ENCODE measurements around the gene AOAH.

AOAH gene

DNA sequence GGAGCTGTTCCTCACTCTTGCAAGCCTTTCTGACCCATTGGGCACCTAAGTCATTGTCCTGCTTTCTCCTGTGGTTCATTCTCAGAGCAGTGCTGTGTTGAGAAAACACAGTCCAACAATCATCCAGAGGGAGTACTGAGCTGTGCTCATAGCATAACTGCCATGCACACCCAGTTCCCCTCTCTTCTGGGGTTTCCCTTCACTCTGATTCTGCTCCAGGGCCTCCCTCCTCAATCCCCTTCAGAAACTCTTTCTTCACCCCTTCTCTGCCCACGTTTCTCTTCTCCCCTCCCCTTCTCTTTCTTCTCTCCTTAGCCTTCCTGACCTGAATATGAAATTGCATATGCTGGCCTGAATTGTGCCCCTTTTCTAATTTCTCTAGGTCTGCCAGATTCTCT is 155.8 kb downstream of the AOAH start:
- no peaks in the 10 kb centered on the region for H3K27me3 ChIP-seq (ENCODE audit: low read depth)
- DNase-seq (ENCODE audit: low spot score in 2 of 2): no peak
- no peak overlapping the region for H3K4me3 ChIP-seq
- H3K9me3 ChIP-seq: no peaks in the 10 kb centered on the region
- H3K36me3 ChIP-seq (replicated peaks): no peaks in the 10 kb centered on the region
- no peaks in the 10 kb centered on the region; the same call in 1 of the 2 replicates for H3K4me1 ChIP-seq
- in situ Hi-C loops (cut with MboI; ENCODE audit: low sequenced_read_pairs): no loop called here

DNA sequence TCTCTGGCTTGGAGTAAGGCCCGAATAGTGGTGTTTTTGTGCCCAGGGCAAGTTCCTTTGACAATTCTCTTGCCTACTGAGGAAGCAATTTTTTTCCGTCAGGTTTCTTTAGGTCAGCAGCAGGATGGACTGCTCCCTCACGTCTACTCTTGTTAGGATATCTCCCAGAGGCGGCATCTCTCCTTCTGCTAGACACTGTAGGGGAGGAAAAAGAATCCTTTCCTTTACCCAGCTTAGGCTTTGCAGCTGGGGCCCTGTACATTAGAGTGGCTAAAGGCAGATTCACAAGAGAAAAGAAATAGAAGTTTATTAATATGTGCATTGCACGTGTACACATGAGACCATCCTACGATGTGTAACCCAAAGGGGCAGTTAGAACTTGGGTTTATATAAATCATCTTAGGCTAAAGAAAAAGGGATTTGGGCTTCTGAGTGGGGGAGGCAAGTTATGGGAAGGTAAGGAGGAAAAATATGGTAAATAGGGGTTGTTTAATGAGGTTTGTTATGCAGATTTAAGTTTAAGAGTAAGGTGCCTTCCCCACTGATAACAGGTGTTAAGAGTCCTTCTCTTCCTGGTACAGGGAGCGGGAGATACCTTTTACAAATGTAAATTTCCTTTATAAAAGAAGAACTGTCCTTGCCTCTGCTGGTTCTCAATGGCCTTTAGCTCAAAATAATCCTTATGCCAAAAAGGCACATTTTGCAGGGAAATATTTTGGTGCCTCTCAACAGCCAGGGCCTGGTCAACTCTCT is 156.4 kb downstream of the AOAH start:
- no peak overlapping the region for H3K4me3 ChIP-seq
- in situ Hi-C loops (cut with MboI; ENCODE audit: low sequenced_read_pairs): no loop called here

DNA sequence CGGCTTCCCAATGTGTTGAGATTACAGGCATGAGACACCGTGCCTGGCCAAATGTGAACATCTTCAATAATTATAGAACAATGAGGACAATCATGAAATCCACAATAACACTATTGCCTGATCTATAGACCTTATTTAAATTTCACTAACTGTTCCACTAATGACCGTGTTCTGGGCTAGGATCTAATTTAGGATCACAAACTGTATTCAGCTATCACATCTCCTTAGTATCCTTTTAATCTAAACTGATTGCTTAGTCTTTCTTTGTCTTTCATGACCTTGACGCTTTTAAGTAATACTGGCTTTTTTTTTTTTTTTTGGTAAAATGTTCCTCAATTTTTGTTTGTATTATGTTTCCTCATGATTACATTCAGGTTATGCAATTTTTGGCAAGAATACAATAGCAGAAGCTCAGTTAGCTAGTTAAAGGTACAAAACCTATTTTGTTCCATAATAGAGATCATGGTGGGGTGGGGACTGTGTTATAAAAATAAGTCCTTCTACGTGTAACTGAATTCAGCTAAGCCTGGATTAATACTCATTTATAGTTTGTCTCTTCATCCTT is 158.4 kb downstream of the AOAH start:
- H3K27me3 ChIP-seq (ENCODE audit: low read depth): no peaks in the 10 kb centered on the region
- no peak for DNase-seq (ENCODE audit: low spot score in 2 of 2)
- no peaks in the 10 kb centered on the region for H3K36me3 ChIP-seq (replicated peaks)
- no peaks in the 10 kb centered on the region; the same call in 1 of the 2 replicates for H3K4me1 ChIP-seq
- H3K9me3 ChIP-seq: no peaks in the 10 kb centered on the region
- in situ Hi-C loops (cut with MboI; ENCODE audit: low sequenced_read_pairs): no loop called here
- H3K4me3 ChIP-seq: no peak overlapping the region

More for the DNA sequence above, 156.4 kb downstream of the AOAH start:
- Histone ChIP-seq H3K9me3 (no peaks in the 10 kb centered on the region), H3K36me3 (replicated peaks) (no peaks in the 10 kb centered on the region), H3K4me1 (no peaks in the 10 kb centered on the region; the same call in 1 of the 2 replicates), H3K27me3 (ENCODE audit: low read depth) (no peaks in the 10 kb centered on the region)
- no peak for DNase-seq (ENCODE audit: low spot score in 2 of 2)

DNA sequence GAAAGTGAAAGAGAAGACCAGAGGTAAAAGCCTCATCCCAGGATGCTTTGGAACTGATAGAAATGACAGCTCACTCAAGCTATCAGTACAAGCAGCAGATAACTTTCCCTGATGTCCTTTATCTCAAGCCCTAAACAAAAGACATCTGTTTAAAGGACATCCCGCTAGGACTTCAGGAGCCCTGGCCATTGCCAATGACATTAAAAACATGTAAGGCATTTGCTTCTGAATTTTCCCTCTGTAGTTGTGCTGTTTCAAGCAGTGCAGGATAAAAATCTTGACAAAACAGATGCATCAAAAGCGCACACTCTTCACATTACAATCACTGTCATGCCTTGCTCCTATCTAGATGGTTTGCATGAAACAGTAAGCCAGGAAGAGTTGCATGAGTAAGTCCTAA is 159.8 kb downstream of the AOAH start:
- Histone ChIP-seq H3K4me3 (no peak overlapping the region), H3K4me1 (no peaks in the 10 kb centered on the region; the same call in 1 of the 2 replicates), H3K9me3 (no peaks in the 10 kb centered on the region), H3K27me3 (ENCODE audit: low read depth) (no peaks in the 10 kb centered on the region), H3K36me3 (replicated peaks) (no peaks in the 10 kb centered on the region)
- in situ Hi-C loops (cut with MboI; ENCODE audit: low sequenced_read_pairs): no loop called here
- DNase-seq (ENCODE audit: low spot score in 2 of 2): no peak

DNA sequence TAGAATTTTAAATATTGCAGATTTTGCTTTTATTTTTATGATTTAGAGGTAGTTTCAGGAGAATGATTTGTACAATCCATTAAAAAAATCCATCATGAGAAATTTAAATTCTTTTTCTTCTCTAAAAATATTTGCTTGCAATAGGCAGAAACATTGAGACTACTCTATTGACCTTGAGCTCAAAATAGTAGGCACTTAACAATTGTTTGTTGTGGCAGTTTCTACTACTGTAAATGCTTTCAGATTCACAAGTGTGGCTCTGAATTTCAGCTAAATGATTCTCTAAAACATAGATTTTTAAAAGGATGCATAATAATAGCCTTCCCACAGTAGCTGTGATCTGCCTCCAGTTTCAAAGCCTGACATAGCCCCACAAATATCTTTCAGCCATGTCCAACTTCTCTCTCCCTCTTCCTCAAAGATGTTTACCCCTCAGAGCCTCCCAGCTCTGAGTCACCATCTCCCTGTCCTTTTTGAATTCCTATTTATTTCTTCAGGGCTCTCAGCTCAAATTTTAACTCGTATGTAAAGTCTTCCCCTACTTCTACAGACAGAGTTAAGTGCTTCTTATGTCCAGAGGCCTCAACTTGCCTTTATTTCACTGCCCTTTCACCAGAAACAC is 160.5 kb downstream of the AOAH start:
- Histone ChIP-seq H3K36me3 (replicated peaks) (no peaks in the 10 kb centered on the region), H3K4me3 (no peak overlapping the region), H3K27me3 (ENCODE audit: low read depth) (no peaks in the 10 kb centered on the region), H3K9me3 (no peaks in the 10 kb centered on the region), H3K4me1 (no peaks in the 10 kb centered on the region; the same call in 1 of the 2 replicates)
- DNase-seq (ENCODE audit: low spot score in 2 of 2): no peak
- in situ Hi-C loops (cut with MboI; ENCODE audit: low sequenced_read_pairs): no loop called here

DNA sequence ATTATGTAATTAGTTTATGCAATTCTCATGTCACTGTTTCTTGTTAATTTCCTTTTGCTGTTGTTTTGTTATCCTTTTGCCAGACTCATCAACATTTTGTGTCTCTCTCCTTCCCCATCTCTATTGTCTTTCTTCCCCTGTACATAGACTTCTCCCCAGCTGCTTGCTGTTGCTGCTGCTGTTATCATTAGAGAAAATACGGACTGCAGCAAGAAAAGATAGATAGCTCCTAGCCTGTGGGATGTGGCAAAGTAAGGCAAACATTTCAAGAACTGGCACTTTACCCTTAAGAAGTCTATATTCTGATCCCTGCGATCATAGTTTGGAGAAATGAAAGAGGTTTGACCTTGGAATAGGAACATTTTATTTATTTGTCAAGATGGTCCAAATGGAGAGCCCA is 162.2 kb downstream of the AOAH start:
- no peak overlapping the region for H3K4me3 ChIP-seq
- H3K27me3 ChIP-seq (ENCODE audit: low read depth): no peaks in the 10 kb centered on the region
- DNase-seq (ENCODE audit: low spot score in 2 of 2): no peak
- in situ Hi-C loops (cut with MboI; ENCODE audit: low sequenced_read_pairs): no loop called here
- H3K4me1 ChIP-seq: no peaks in the 10 kb centered on the region; the same call in 1 of the 2 replicates
- no peaks in the 10 kb centered on the region for H3K9me3 ChIP-seq
- H3K36me3 ChIP-seq (replicated peaks): no peaks in the 10 kb centered on the region

DNA sequence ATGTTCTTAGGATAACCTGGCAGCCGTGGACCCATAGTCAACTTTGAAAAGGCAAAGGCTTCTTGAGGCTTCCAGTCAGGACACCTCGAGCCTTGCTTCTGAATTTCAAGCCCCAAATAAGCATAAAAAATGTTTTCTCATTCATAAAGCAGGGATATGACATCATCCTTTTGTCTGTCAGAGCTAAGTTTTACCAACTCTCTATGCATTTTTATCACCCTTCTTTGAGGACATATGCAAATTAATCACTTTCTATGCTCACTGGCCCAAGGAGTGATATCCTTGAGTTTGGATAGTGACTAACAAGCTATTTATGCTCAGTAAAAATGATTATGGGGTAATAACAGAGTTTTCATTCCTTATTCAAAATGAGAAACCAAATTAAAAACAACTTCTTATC is 175.3 kb downstream of the AOAH start:
- H3K4me3 ChIP-seq: no peak overlapping the region
- no peaks in the 10 kb centered on the region for H3K9me3 ChIP-seq
- in situ Hi-C loops (cut with MboI; ENCODE audit: low sequenced_read_pairs): no loop called here

DNA sequence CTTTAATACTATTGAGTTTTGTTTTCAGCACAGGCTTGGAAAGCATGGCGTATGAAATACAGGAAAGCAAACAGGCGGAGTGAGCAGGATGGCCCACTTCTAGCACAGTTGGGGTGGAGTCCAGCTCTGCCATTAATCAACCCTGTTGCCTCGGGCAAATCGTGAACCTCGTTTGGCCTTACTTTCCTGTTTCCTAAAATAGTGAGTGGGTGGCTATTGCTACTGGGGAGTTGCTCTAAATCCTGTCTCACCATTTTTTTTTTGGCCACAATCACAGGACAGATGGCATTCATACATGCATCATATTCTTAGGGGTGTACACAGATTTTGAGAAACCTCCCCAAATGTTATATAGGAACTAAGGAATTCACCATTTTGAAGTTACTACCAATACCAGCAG is 176.9 kb downstream of the AOAH start:
- no peak overlapping the region for H3K4me3 ChIP-seq
- no peak for DNase-seq (ENCODE audit: low spot score in 2 of 2)
- no peaks in the 10 kb centered on the region for H3K36me3 ChIP-seq (replicated peaks)
- H3K9me3 ChIP-seq: no peaks in the 10 kb centered on the region
- no peaks in the 10 kb centered on the region for H3K4me1 ChIP-seq
- in situ Hi-C loops (cut with MboI; ENCODE audit: low sequenced_read_pairs): no loop called here
- peaks cover 3% of the 10 kb centered on the region; the same call in 1 of the 2 replicates for H3K27me3 ChIP-seq (ENCODE audit: low read depth)

More for the DNA sequence above, 175.3 kb downstream of the AOAH start:
- no peak for DNase-seq (ENCODE audit: low spot score in 2 of 2)
- no peaks in the 10 kb centered on the region for H3K36me3 ChIP-seq (replicated peaks)
- H3K27me3 ChIP-seq (ENCODE audit: low read depth): no peaks in the 10 kb centered on the region
- H3K4me1 ChIP-seq: no peaks in the 10 kb centered on the region

DNA sequence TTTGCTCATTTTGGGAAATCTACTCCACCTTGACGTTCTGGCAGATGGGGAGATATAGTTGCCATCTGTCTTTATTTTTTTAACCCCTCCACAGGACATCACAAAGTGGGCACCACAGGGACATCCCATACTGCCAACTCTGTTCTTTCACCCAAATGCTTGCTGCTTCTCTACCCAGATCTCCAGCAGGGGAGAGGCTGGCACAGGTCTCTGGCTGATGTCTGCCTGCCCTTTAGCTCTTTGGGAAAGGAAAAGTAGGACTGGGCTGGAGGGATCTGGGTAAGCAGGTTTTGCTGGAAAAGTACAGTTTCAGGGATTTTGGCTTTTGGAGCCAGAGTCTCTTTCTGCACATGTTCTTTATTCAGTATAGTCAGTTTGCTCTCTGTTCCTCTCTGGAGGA is 178.0 kb downstream of the AOAH start:
- Histone ChIP-seq H3K27me3 (ENCODE audit: low read depth) (peaks cover 3% of the 10 kb centered on the region; the same call in 1 of the 2 replicates), H3K4me1 (no peaks in the 10 kb centered on the region), H3K9me3 (no peaks in the 10 kb centered on the region), H3K4me3 (no peak overlapping the region), H3K36me3 (replicated peaks) (no peaks in the 10 kb centered on the region)
- in situ Hi-C loops (cut with MboI; ENCODE audit: low sequenced_read_pairs): no loop called here
- DNase-seq (ENCODE audit: low spot score in 2 of 2): no peak

DNA sequence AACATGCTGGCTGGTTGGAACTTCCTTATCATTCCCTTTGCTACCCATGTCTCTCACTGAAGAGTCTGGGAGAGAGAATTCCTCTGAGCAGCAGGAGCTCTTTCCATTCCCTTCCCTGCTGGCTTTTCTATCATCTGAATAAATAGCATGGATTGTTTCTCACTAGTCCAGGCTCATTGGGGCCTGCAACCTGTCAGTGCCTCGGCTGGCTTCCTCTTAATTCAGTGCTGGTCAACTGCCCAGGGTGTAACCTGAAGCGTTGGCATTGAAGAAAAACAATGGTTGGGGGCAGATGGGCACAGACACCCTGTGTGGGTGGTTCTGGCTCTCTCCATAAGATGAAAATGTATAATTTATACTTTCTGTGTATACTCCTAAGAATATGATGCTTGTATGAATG is 179.0 kb downstream of the AOAH start:
- no peak for DNase-seq (ENCODE audit: low spot score in 2 of 2)
- Histone ChIP-seq H3K9me3 (no peaks in the 10 kb centered on the region), H3K4me3 (no peak overlapping the region), H3K36me3 (replicated peaks) (no peaks in the 10 kb centered on the region), H3K4me1 (no peaks in the 10 kb centered on the region), H3K27me3 (ENCODE audit: low read depth) (peaks cover 3% of the 10 kb centered on the region; the same call in 1 of the 2 replicates)
- in situ Hi-C loops (cut with MboI; ENCODE audit: low sequenced_read_pairs): no loop called here

DNA sequence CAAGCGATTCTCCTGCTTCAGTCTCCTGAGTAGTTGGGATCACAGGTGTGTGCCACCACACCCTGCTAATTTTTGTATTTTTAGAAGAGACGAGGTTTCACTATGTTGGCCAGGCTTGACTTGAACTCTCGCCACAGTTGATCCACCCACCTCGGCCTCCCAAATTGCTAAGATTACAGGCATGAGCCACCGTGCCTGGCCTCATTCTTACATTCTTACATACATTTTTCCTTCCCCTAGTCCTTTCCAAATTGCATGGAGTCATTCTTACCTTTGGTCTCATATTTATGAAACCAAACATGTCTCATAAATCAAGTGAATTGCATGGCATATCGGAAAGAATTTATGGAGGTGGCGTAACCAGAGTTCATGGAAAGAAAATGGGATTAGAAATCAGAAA is 186.2 kb downstream of the AOAH start:
- in situ Hi-C loops (cut with MboI; ENCODE audit: low sequenced_read_pairs): no loop called here
- Histone ChIP-seq H3K27me3 (ENCODE audit: low read depth) (no peaks in the 10 kb centered on the region), H3K36me3 (replicated peaks) (no peaks in the 10 kb centered on the region), H3K4me3 (no peak overlapping the region), H3K9me3 (no peaks in the 10 kb centered on the region), H3K4me1 (no peaks in the 10 kb centered on the region)
- no peak for DNase-seq (ENCODE audit: low spot score in 2 of 2)

DNA sequence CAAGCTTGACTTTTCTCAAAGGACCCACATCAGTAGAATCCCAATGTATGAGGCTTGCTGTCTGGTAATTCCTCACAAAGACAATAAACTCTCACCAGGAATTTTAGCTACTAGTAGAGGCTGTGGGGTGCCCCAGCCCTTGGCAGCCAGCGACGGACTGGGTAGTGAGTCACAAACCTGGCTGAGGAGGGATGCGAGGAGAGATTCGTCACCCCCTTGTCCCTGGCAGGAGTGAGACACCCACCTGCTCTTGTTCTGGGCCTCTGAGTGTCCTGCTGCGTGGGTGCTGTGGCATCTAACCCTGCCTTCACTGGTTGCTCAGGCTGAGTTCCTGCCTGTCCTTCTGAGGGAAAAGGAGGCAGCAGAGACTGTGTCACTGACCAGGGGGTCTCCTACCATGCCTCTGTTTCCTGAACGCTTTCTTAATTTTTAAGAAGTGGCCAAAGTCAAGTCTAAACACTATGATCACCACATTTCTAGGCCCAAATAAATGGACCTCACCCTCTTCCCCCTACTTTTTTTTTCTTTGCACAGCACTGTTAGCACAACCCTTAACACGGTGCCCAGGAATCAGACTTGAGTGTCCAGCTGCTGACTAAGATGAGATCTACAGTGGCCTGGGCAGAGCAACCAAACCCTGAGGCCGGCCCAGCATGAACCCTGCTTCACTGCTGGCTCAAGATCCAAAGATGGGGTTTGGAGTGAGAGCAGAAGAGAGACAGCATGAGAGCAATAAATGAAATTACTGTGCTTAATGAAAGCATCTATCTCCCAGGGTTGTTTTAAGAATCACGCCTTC is 188.2 kb downstream of the AOAH start:
- no peaks in the 10 kb centered on the region for H3K36me3 ChIP-seq (replicated peaks)
- no peak overlapping the region for H3K4me3 ChIP-seq
- in situ Hi-C loops (cut with MboI; ENCODE audit: low sequenced_read_pairs): no loop called here
- no peaks in the 10 kb centered on the region for H3K4me1 ChIP-seq
- DNase-seq (ENCODE audit: low spot score in 2 of 2): no peak
- no peaks in the 10 kb centered on the region for H3K9me3 ChIP-seq
- H3K27me3 ChIP-seq (ENCODE audit: low read depth): no peaks in the 10 kb centered on the region

DNA sequence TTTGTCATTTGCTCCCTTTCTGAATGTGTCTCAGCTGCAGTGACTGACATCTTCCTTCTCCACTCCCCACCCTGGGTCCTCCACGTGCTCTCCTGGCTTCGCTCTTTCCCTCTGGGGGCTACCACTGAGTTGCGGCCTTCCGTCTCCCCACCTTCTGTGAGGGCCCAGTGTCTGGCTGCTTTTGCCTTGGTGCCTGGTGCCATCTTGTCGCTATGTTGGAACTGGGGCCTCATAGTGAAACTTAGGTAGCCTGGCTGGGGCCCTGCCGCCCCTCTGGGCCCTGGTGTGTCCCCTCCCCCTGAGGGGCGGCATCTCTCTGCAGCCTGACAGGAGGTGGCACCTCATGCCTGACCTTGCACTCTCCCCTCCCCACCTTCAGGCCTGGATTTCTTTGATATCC is 190.6 kb downstream of the AOAH start:
- in situ Hi-C loops (cut with MboI; ENCODE audit: low sequenced_read_pairs): no loop called here

More for the DNA sequence above, 190.6 kb downstream of the AOAH start:
- DNase-seq (ENCODE audit: low spot score in 2 of 2): no peak
- H3K4me3 ChIP-seq: no peak overlapping the region
- H3K9me3 ChIP-seq: no peaks in the 10 kb centered on the region
- no peaks in the 10 kb centered on the region for H3K4me1 ChIP-seq
- no peaks in the 10 kb centered on the region for H3K36me3 ChIP-seq (replicated peaks)
- no peaks in the 10 kb centered on the region for H3K27me3 ChIP-seq (ENCODE audit: low read depth)

All from HAP-1 (cell line).